GM21367 (cell line): ENCODE measurements around the gene VPS29.

Experiments used
- ATAC-seq: cut with Tn5 transposase; IDR thresholded peaks from one replicate; pipeline ENCODE4 v1.9.1; 2021; ENCODE audit not compliant: unreplicated experiment

Gene VPS29

DNA sequence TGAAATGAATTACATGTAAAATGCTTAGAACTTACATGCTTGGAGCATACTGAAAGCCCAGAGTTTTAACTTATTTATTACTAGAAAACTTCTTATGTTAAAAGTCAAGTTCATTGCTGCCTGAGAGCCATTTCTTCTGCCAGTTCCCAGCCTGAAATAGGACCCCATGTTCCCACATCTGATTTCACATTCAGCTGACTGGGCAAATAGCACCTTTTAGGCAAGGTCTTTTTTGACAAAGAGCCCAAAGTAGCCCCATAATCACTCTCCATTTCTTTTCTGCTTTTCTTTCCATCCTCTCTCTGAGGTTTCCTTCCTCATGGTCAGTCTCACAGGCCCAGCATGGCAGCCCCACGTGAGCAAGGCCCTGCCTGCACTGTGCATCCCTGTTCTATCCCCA, 50.6 kb downstream of the VPS29 start:
- no peak for ATAC-seq

DNA sequence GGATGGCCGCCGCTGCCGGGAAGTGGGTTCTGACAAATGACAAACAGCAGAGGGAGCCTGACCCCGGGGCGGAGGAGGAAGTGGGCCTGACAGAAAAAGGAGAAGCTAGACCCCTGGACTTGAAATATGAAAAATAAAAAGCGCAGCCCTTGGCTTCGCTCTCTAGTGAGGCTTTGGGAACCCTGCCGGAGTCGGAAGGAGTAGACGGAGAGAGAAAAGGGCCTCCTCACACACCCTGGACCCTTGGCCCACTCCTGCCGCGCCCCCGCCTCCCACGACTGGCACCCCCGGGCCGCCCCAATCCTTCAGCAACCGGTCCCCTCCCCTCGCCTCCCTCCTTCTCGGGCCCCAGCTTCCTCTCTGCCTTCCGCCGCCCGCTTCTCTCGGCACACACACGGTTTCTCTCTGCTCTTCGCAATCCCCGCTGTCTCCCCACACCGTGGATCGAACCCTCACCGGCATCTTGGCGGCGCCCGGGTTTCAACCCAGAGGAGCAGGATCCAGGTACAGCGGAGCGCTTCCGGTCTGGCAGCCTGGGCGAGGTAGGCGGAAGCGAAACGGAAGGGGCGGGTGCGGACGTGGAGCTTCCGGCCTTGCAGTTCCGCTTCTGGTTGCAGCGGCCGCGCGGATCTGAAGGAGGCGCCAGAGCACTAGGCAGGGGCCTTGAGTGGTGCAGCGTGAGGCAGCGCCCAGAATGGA, 52.0 kb downstream of the VPS29 start, which contains the start of gene ARPC3:
ARPC3 (minus strand) TSS at position 539 of the 699 bp plus-strand sequence; CDS start at position 462, 77 bp downstream.
- ATAC-seq = peak; percentile 86

GRCh38 chr12:110444455-110444854, 57.5 kb downstream of the VPS29 start:
- ATAC-seq = no peak
